Cerebellar nuclear complex (tissue), 1 donor: ENCODE measurements around the gene PPP1R14C.

Source experiments
- DNase-seq, 2 experiments: peaks; one replicate each; lab custom pipeline; 2025; lab: John Stamatoyannopoulos, UW

Gene PPP1R14C

DNA sequence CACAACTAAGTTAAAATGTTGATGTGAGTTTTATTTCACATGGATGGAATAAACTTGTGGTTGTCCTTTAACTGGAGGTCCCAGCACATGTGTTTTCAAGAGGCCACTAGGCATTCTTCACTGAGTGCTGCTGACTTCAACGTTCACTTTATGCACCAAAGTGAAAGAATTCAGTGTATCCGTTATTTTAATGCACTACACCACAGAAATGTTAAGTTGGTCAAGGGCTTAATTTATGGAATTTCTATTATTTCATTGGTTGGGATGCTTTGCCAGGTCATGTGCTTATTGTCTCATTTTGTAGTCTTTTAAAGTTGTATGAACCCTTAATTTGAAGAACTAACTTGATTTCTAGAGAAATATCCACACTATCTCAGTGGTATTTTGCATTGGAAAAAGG, 106.4 kb downstream of the PPP1R14C start:
- DNase-seq, result no peak

DNA sequence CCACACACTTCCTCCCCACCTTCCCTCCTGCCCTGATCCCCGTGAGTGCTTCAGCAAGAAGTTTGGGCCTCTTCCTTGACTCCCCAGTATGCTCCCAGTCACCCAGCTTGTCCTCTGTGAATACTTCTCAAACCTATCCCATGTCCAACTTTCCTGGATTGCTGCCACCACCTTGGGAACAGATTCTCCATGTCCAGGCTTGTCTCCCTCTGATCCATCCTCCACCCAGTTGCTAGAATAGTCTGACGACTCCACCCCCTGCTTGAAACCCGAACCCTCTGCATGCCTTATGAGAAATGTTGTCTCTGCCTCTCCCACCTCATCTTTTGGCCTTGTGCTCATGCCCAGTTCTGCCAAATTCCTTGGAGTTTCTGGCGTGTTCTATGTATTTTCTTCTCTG, 108.0 kb downstream of the PPP1R14C start:
- DNase-seq, result no peak

DNA sequence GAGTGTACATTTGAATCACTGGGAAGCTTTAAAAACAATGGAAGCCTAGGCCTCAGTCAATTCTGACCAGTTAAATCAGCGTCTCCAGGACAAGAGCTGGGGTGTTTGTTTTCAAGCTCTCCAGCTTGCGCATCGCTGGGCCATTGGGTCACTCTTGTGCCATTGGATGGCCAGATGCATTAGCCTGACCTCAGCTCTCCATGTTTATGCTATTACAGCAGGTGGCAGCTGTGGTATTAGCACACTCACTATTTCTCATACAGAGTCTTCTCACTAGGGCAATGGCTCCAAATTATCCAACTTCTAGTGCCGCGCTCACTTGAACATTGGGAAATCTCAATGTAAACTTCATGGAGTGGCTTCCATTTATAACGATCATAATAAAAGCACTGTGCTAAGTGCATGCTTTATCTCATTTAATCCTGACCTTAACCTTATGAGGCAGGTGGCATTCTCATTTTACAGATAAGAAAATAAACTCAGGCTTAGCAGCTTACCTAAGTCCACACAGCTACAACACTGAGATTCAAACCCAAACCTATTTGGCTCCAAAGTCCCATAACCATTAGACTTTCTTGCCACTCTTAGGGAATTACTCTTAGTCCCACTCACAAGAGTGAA, 108.8 kb downstream of the PPP1R14C start:
- DNase-seq, result no peak

DNA sequence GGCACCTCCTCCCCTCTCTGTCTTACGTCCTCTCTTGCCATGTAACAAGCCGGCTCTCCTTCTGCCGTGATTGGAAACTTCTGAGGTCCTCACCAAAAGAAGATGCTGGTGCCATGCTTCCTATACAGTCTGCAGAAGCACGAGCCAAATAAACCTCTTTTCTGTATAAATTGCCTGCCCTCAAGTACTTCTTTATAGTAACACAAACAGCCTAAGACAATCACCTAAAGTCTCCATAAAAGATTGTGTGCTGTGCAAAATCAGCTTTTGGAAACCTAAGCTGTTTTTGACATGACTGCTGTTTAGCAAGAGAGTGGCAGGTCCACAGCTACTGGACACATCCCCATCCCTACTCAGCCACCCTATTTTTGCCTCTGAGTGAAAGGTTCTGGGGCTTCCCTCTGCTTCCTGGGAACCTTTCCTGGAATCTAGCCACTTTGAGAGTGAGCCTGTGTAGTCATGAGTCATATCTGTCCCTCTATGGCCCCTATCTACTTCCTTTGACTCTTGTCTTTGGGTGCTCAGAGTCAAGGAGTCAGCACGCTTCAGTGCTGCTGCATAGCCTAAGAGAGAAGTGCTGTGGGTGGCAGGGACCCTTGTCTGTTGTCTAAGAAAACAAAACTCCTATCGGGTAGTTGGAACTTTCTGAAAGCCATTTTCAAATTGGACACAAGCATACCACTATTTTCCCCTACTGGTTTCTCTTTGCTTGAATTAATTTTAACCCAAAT, 110.0 kb downstream of the PPP1R14C start:
- no peak for DNase-seq

- DNase-seq, result no peak
Observed at GRCh38 chr6:150253489-150253888, 110.6 kb downstream of the PPP1R14C start.

- DNase-seq, result no peak
Observed at GRCh38 chr6:150254770-150255169, 111.9 kb downstream of the PPP1R14C start.

- DNase-seq, result no peak
Observed at GRCh38 chr6:150255840-150256239, 113.0 kb downstream of the PPP1R14C start.

- DNase-seq, result no peak
Observed at GRCh38 chr6:150256618-150257272, 113.9 kb downstream of the PPP1R14C start.

DNA sequence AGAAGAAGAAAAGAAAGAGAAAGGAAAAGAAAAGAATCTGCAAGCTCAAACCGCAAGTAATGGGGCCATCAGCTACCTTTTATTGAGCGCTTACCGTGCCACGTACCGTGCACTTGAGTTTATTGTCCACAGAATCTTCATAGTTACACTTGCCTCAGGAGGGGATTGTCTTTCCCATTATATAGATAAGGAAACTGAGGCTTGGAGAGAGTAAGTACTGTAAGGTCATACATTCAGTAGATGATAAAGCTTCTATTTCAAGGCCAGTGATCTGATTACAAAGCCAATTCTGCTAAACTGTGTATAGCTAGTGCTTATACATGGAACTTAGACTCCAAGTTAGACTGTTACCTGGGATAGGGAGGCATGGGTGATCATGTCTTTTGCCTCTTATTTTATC, 115.5 kb downstream of the PPP1R14C start:
- no peak for DNase-seq

DNA sequence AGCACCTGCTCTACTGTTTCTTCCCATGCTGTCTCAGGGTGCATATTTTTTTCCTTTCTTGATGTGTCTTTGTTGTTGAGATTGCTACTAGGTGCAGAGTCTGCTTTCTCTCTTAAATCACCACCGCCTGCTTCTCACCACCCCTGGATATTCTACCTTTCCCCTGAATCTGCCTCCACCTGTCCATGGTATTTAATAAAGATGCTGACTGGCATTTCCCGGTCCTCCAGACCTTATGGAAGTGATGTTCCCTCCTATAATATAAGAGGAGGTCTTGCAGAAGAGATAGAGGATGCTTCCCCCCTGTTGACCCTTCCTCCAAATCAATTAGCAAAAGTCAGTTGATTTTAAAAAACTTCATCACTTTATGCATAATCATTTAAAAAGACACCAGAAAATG, 118.1 kb downstream of the PPP1R14C start:
- no peak for DNase-seq

DNA sequence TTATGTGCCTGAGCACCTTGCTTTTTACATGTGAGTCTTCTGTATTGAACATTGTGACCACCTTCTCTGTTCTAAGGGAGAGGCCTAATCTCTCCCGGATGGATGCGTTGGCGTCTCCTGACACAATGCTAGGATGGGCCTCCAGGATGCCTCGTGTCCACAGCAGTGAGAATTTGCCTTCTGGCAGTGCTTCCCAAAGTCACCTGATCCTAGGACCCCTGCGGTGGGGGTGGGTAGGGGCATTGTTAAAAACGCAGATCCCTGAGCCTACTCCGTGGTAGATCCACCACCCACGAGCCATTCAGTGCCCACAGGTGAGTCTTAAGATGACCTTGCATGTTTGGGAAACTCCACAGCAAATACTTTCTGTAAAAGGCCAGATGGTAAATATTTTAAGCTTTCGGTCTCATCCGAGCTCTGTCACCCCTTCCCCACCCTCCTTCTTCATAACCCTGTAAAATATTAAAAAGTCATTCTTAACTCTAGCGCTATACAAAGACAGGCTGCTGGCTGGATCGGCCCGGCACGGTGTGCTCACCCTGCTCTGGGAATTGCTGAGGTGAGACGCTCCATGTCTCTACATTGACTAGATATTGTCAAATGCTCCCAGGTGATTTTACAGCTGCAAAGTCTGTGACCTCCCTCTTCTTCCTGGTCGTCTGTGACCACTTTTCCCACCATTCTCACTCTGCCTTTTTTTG, 119.3 kb downstream of the PPP1R14C start:
- no peak for DNase-seq

DNA sequence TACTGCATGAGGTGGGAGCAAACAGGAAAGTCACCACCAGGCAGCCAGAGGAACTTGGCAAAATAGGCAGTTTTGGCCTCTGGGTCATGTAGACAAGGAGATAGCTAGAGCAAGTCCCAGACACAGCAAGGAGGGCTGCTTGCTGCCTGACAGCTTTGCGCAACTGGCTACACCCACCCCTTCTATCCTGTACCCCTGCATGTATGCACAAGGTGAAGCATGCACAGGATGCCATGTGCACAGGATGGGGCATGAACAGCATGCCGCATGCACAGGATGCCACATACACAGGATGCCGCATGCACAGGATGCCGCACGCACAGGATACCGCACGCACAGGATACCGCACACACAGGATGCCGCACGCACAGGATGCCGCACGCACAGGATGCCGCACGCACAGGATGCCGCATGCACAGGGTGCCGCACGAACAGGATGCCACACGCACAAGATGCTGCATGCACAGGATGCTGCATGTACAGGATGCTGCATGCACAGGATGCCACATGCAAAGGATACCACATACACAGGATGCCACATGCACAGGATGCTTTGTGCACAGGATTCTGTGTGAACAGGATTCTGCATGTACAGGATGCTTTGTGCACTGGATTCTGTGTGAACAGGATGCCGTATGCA, 121.0 kb downstream of the PPP1R14C start:
- no peak for DNase-seq

- DNase-seq, result no peak
Observed at GRCh38 chr6:150266309-150266708, 123.5 kb downstream of the PPP1R14C start.

DNA sequence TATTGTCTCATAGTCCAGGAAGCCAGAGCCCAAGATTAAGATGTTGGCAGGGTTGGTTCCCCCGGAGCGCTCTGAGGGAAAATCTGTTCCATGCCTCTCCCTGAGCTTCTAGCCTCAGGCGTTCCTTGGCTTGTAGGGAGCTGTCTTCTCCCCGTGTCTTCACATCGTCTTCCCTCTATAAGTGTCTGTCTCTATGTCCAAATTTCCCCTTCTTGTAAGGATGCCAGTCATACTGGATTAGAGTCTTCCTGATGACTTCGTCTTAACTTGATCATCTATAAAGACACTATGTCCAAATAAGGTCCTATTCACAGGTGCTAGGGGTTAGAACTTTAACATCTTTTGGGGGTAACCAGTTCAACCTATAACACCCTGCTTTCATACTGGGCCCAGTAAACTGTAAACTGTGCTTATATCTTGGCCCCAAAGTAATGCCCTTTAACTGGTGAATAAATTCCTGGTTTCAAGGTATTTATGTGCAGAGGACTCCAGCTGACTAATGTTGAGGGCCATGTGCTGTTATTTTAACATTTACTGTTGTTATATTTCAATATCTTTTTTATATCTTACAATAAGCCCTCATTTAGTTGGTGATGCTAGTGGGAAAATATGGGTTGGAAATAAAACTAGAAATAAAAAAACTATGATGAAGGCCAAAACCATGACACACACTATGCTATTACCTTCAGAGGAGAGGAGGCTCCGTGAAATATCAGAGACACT, 124.3 kb downstream of the PPP1R14C start:
- no peak for DNase-seq

- DNase-seq, result no peak
Observed at GRCh38 chr6:150267686-150268561, 125.1 kb downstream of the PPP1R14C start.

DNA sequence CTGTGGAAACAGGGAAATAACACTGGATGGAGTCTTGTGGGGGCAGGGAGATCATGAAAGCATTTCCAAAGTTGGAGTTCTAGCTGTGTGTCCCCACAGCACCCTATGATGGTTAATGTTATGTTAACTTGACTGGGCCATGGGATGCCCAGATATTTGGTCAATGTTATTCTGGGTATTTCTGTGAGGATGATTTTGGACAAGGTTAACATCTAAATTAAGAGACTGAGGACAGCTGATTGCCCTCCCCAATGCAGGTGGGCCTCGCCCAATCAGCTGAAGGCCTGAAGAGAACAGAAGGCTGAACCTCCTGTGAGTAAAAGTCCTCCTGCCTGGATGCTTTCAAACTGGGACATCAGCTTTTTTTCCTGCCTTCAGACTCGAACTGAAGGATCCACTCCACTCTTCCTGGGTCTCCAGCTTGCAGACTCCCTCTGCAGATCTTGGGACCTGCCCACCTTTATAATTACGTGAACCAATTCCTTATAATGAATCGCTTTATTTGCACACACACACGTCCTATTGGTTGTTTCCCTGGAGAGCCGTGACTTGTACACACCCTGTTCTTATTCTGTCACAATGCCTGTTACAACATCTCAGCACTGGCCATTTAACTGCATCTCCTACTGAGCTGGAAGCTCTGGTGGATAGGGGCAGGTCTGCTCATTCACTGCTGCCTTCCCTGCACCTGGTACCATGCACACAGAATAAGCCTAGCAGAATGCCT, 126.4 kb downstream of the PPP1R14C start:
- DNase-seq, result no peak

GRCh38 chr6:150269857-150270223, 127.0 kb downstream of the PPP1R14C start:
- no peak for DNase-seq

GRCh38 chr6:150270330-150271052, 127.6 kb downstream of the PPP1R14C start:
- DNase-seq, result no peak

DNA sequence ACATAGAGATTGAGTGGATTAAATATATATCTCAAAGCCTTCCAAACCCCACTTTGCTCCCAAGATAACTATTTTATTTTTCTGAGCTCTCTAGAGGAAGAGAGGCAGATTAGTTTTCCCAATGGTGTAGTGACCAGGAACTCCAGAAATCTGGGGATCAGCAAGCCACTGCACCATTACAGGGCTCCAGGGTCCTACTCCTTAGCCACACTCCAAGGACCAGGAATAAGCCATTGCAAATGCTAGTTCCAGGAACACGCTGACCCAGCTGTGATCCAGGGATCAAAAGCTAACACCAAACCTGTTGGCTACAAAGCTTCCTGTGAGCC, 128.3 kb downstream of the PPP1R14C start:
- DNase-seq, result no peak
